Osteoblast (primary cell): Measurements from ENCODE around the gene ATP6V0E1. TPM values are rescaled to one million over a fixed set of nuclear protein-coding genes. Genes with fewer than 3 reads are reported as not detected.
A peak's percentile ranks its signal among the peaks of the same experiment; 100 is the strongest.

Source experiments
- DNase-seq: peaks from one replicate; pipeline ENCODE4 v3.0.0; 2011; ENCODE audit warnings: low spot score, mixed read lengths; ENCODE audit not compliant: insufficient read length; ENCODE audit errors: missing footprints
- H2AFZ ChIP-seq: 2 replicates; pipeline ENCODE4 v1.6.0; 2011; ENCODE audit warnings: mild to moderate bottlenecking, low read length
- H3K27ac ChIP-seq: 2 replicates; pipeline ENCODE4 v1.5.1; 2011; ENCODE audit warnings: mild to moderate bottlenecking, low read depth, low read length, moderate library complexity
- H3K27me3 ChIP-seq: 2 replicates; pipeline ENCODE4 v1.6.0; 2012; ENCODE audit warnings: mild to moderate bottlenecking, control low read depth, inconsistent platforms, low read length, moderate library complexity; ENCODE audit not compliant: insufficient read depth
- H3K36me3 ChIP-seq: 2 replicates; pipeline ENCODE4 v1.5.1; 2011; ENCODE audit warnings: mild to moderate bottlenecking, low read length, control low read depth, moderate library complexity; ENCODE audit not compliant: insufficient read depth
- H3K4me1 ChIP-seq: 2 replicates; pipeline ENCODE4 v1.5.1; 2011; ENCODE audit warnings: mild to moderate bottlenecking, low read length, control low read depth, moderate library complexity; ENCODE audit not compliant: insufficient read depth
- H3K4me2 ChIP-seq: 2 replicates; pipeline ENCODE4 v1.6.0; 2011; ENCODE audit warnings: mild to moderate bottlenecking, low read length; ENCODE audit not compliant: insufficient read depth
- H3K4me3 ChIP-seq: fragments of 200-600 bp; sonication (generic); 3 replicates; pipeline ENCODE4 v1.5.1; 2012; ENCODE audit warnings: mild to moderate bottlenecking, low read length, inconsistent platforms; ENCODE audit not compliant: insufficient read depth
- H3K79me2 ChIP-seq: 2 replicates; pipeline ENCODE4 v1.6.0; 2012; ENCODE audit warnings: mild to moderate bottlenecking, low read length, control low read depth, inconsistent platforms; ENCODE audit not compliant: insufficient read depth
- H3K9me3 ChIP-seq: 2 replicates; pipeline ENCODE4 v1.5.1; 2011; ENCODE audit warnings: low read depth, low read length, control low read depth
- H4K20me1 ChIP-seq: 2 replicates; pipeline ENCODE4 v1.6.0; 2012; ENCODE audit warnings: mild to moderate bottlenecking, low read length, control low read depth; ENCODE audit not compliant: insufficient read depth
- CTCF ChIP-seq: IDR thresholded peaks from 2 replicates; pipeline ENCODE4 v1.5.1; 2011; ENCODE audit warnings: mild to moderate bottlenecking, low read depth, low read length, moderate library complexity; ENCODE audit errors: extremely low read depth
- total RNA-seq: library from RNA; depleted of rRNA; stranded (reverse); fragments of >200 nt; gene quantifications from 2 replicates; pipeline ENCODE4 v1.2.3, GENCODE V29; 2012

ATP6V0E1 gene
- total RNA-seq: 177 and 181 TPM in 2 replicates

GRCh38 chr5:172983542-172984243 lies at the start of gene ATP6V0E1:
Gene ATP6V0E1 (plus strand): TSS chr5:172983771. CDS start chr5:172983861, 90 bp downstream.
- Histone ChIP-seq H3K4me3 (peak within 1 kb of the TSS; percentile 97), H3K9me3 (no peaks in the 10 kb centered on the region), H3K27ac (peak within 1 kb of the TSS; percentile 97), H3K36me3 (peaks cover 18% of the 10 kb centered on the region), H2AFZ (peak within 1 kb of the TSS; percentile 86), H3K4me1 (peaks cover 9% of the 10 kb centered on the region), H3K4me2 (peak within 1 kb of the TSS; percentile 98), H3K27me3 (no peaks in the 10 kb centered on the region), H4K20me1 (peaks cover 29% of the 10 kb centered on the region), H3K79me2 (peaks cover 52% of the 10 kb centered on the region)
- no peak for TF ChIP-seq CTCF
- DNase-seq: peak; percentile 96

GRCh38 chr5:172935096-172935495 lies 48.5 kb upstream of the ATP6V0E1 start:
- TF ChIP-seq CTCF: no peak
- DNase-seq: no peak
- Histone ChIP-seq H3K27me3 (no peaks in the 10 kb centered on the region), H3K4me1 (peaks cover 22% of the 10 kb centered on the region), H3K4me2 (no peak overlapping the region), H3K27ac (no peak overlapping the region), H3K9me3 (no peaks in the 10 kb centered on the region), H3K36me3 (peaks cover 52% of the 10 kb centered on the region), H2AFZ (no peak overlapping the region), H4K20me1 (no peaks in the 10 kb centered on the region), H3K79me2 (peaks cover 5% of the 10 kb centered on the region), H3K4me3 (no peak overlapping the region)

GRCh38 chr5:172936401-172936800 lies 47.2 kb upstream of the ATP6V0E1 start:
- Histone ChIP-seq H3K36me3 (peaks cover 61% of the 10 kb centered on the region), H3K4me1 (peaks cover 12% of the 10 kb centered on the region), H3K27me3 (no peaks in the 10 kb centered on the region), H3K9me3 (no peaks in the 10 kb centered on the region), H3K4me2 (no peak overlapping the region), H4K20me1 (no peaks in the 10 kb centered on the region), H3K27ac (no peak overlapping the region), H3K4me3 (no peak overlapping the region), H2AFZ (no peak overlapping the region), H3K79me2 (peaks cover 5% of the 10 kb centered on the region)
- DNase-seq: no peak
- no peak for TF ChIP-seq CTCF

GRCh38 chr5:172939071-172939470 lies 44.5 kb upstream of the ATP6V0E1 start:
- Histone ChIP-seq H3K27ac (peak overlapping the region; percentile 30), H3K4me3 (no peak overlapping the region), H3K4me1 (peaks cover 14% of the 10 kb centered on the region), H3K27me3 (no peaks in the 10 kb centered on the region), H4K20me1 (no peaks in the 10 kb centered on the region), H3K36me3 (peaks cover 60% of the 10 kb centered on the region), H3K79me2 (no peaks in the 10 kb centered on the region), H3K4me2 (no peak overlapping the region), H2AFZ (no peak overlapping the region), H3K9me3 (no peaks in the 10 kb centered on the region)
- peak; percentile 53 for TF ChIP-seq CTCF
- no peak for DNase-seq
